DMS153 (cell line): ENCODE results near the gene KIF1C.
"Not testable (repeated sequence)": the region's sequence is repeated elsewhere in the genome, so short reads cannot be mapped to it uniquely, and the experiment has no call there.

Source experiments
- DNase-seq: peaks from one replicate; lab custom pipeline; 2025; lab: John Stamatoyannopoulos, UW

Gene KIF1C

DNA sequence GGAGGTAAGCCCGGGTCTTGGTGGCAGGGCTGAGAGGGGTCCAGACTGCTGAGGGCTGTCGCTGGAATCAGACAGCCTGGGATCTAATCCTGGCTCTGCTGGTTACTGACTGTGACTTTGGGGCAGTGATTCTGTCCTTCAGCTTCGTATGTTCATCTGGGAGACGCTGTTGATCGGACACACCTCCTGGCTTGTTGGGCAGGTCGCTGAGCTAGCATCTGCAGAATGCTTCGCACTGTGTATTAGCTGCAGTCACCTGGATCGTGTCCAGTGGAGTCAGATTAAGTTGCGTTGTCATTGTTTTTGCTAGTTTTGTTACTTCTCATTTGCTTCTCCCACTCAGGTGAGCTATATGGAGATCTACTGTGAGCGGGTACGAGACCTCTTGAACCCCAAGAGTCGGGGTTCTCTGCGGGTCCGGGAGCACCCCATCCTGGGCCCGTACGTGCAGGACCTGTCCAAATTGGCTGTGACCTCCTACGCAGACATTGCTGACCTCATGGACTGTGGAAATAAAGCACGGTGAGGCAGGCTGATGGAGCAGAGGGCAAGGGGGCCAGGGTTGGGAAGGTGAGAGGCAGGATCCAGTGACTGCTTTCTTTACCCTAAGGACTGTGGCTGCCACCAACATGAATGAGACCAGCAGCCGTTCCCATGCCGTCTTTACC is 4.5 kb downstream of the KIF1C start:
- DNase-seq = no peak

DNA sequence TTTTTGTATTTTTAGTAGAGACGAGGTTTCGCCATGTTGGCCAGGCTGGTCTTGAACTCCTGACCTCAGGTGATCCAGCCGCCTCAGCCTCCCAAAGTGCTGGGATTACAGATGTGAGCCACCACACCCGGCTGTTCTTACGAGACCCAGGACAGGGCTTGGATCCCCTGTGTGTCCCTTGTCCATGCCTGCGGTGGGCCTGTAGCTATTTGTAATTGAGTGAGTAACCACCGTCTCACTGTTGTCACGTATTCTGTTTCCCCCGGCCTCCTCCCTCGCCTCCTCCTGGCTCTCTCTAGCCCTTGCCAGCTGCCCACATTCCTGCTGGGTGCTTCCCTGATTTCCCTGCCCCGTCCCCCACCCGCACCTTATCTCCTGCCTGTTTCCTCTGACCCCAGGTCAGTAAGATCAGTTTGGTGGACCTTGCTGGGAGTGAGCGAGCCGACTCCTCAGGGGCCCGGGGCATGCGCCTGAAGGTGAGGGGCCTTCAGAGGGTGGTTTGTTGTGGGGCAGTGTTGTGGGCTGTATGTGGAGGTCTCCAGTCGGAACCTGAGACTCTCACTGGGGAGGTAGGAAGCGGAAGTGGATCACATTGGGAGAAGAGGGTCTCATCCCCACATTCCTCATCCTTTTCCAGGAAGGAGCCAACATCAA is 5.6 kb downstream of the KIF1C start:
- no peak for DNase-seq

DNA sequence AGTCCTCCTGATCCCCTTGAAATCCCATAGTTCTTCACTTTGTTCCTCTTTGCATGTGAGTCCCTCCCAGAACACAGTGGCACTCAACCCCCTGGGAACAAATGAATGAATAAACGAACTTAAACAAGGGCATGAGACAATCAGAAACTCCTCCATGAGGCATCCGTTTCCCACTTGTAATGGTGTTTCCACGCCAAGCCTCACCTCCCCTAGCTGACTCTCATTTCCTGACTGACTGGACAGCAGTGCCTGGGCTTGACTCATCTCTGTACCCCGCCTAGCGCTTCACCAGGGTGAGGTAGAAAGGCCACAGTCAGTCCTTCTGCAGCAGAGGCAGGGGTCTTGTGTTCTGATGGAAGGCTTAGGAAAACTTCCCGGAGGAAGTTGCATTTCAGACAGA is 14.2 kb downstream of the KIF1C start:
- DNase-seq = no peak

DNA sequence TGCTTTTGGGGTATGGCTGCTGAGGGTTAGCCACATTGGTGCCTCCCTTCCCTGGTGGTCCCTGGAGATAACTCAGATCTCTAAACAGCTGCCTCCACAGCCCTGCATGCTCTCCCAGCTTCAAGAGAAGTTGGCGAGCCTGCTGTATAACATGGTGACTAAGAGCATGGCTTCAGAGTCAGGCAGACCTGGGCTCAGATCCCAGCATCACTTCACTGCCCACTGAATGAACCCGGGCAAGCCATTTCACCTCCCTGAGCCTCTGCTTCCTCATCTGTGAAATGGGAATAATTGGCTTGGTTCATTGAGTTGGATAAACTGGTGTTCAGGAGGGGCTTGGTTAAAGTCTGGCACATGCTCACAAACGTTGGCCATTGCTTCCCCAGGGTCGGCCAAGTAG is 16.6 kb downstream of the KIF1C start:
- no peak for DNase-seq

DNA sequence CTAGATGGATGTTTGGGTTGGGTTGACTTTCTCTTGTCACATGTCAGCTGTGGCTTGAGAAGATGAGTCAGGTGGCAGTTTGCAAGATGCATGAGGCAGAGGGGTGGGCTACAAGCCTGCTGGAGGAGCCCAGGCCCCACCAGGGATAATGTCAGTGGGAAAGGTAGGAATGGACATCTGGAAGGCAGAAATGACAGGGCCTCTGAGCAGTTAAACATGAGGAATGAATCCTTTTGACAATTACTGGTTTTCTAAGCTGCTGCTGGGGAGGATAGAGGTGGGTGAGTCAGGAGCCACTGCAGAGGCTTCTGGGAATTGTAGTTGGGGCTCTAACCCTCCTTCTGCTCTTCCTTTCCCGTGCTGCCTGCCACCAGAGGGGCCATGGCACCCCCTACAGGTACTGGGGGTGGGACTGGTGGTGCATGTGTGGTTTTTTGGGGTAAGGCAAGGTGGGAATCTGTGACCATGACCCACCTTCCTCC is 21.8 kb downstream of the KIF1C start:
- DNase-seq = no peak

DNA sequence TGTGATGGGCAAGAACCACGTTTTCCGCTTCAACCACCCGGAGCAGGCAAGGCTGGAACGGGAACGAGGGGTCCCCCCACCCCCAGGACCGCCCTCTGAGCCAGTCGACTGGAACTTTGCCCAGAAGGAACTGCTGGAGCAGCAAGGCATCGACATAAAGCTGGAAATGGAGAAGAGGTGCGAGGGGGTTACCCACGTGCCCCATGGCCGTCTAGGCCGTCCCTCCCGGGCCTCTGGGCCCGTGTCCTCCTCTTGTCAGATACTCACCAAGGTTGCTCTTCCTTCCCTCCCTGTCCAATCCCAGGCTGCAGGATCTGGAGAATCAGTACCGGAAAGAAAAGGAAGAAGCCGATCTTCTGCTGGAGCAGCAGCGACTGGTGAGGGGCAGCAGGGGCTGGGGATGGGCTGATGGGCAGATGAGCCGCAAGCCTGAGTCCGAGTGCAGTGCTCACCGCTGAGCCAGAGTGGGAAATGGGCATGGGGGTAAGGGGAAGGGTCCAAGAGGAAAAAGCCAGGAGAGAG is 22.8 kb downstream of the KIF1C start:
- no peak for DNase-seq

DNA sequence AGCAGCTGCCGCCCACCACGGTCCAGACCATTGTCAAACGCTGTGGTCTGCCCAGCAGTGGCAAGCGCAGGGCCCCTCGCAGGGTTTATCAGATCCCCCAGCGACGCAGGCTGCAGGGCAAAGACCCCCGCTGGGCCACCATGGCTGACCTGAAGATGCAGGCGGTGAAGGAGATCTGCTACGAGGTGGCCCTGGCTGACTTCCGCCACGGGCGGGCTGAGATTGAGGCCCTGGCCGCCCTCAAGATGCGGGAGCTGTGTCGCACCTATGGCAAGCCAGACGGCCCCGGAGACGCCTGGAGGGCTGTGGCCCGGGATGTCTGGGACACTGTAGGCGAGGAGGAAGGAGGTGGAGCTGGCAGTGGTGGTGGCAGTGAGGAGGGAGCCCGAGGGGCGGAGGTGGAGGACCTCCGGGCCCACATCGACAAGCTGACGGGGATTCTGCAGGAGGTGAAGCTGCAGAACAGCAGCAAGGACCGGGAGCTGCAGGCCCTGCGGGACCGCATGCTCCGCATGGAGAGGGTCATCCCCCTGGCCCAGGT is 24.5 kb downstream of the KIF1C start:
- DNase-seq = no peak

DNA sequence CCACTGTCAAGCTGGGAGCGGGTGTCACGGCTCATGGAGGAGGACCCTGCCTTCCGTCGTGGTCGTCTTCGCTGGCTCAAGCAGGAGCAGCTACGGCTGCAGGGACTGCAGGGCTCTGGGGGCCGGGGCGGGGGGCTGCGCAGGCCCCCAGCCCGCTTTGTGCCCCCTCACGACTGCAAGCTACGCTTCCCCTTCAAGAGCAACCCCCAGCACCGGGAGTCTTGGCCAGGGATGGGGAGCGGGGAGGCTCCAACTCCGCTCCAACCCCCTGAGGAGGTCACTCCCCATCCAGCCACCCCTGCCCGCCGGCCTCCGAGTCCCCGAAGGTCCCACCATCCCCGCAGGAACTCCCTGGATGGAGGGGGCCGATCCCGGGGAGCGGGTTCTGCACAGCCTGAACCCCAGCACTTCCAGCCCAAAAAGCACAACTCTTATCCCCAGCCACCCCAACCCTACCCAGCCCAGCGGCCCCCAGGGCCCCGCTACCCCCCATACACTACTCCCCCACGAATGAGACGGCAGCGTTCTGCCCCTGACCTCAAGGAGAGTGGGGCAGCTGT is 25.9 kb downstream of the KIF1C start:
- no peak for DNase-seq

DNA sequence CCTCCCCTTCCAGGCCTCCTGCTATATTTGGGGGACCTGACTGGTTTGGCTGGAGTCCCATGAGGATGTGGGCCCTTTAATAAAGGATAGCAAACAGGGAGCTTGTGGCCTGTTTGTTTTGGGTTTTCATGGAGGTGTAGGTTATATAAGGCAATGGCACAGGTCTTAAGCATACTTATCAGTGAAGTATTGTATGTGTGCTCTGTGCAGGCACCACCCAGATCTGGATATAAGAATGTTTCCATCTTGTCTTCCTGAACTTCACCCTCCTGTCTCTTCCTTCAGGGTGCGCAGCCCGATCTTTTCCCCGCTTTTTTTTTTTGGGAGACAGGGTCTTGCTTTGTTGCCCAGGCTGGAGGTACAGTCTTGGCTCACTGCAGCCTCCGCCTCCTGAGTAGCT is 26.9 kb downstream of the KIF1C start:
- no peak for DNase-seq

DNA sequence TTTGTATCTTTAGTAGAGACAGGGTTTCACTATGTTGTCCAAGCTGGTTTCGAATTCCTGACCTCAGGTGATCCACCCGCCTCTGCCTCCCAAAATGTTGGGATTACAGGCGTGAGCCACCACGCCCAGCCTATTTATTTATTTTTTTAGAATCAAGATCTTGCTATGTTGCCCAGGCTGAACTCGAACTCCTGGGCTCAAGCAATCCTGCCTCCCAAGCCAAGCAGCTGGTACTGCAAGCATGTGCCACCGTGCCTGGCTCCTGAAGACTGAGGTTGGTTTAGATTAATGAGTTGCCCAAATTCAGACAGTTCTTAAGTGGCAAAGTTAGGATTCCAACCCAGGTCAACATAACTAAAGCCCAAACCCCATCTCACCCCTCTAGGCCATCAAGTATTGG is 29.5 kb downstream of the KIF1C start:
- no peak for DNase-seq

DNA sequence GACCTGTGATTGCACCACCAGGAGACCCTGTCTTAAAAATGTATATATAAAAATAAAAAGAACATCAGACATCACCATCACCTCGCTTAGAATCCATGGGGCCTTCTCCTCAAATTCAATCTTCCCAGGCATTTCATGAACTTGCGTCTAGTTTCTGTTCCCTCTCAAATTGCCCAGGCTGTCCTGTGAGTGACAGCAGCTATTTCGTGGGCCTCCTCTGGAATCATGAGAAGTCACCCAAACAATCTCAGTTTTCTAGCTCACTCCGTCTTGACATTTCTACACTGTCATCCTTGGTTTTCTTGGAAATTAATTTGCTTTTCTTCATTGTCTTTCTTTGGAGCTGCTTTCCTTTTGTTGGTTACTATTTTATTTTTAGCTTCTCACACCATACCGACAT is 30.2 kb downstream of the KIF1C start:
- no peak for DNase-seq

DNA sequence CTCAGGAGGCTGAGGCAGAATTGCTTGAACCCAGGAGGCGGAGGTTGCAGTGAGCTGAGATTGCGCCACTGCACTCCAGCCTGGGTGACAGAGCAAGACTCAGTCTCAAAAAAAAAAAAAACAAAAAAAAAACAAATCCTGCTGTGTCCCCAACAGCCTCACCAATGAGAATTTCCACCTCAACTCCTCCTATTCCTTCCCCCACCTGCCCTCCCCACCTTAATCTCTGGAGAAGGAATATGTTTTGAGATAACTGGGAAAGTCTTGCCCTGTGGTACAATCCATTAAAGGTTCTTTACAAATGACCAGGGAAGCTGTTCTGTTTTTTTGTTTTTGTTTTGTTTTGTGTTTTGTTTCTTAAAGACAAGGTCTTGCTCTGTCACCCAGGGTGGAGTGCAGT is 32.4 kb downstream of the KIF1C start:
- DNase-seq = not testable (repeated sequence)

DNA sequence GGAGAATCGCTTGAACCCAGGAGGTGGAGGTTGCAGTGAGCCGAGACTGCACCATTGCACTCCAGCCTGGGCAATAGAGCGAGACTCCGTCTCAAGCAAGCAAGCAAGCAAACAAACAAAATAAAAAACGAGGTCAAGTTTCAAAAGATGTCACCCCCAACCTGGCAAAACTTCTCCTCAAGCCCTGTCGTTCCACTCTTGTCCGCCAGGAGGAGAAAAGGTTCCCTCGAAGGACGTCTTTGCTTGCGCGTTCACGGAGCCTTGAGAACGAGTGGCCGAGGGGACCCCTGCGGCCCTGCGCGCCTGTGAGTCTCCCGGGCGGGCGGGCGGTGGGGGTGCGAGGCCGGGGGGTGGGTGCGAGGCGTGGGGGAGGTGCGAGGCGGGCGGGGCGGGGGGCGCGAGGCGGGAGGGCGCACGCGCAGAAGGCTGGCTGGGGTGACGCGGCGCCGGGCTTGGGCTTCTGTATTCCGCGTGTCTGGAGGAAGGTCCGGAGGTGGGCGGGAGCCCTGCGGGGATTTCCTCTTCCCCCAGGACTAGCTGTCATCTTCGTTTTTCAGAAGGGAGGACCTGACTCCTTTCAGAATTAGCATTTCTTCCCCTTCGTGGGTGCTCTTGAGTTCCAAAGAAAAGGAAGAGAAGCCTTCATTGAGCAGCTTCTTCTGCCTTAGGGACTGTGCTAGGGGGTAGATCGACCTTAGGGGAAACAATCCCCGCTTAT is 33.8 kb downstream of the KIF1C start:
- no peak for DNase-seq

DNA sequence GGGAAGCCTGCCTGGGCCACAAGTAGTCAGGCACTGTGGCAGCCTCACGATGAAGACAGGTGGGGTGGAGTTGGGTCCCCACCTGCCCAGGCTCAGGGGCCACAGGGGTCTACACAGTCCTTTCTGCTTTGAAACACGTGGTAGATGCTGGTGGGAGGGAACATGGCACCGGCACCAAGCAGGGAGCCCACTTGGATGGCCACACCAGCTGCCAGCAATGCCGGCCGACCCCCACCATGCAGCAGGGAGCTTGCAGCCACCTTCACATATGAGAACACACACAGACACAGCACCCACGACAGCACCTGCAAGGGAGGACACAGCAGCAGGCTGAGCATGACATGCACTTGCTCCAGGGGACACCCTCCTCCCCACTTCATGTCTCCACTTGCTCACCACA is 35.1 kb downstream of the KIF1C start:
- DNase-seq = no peak

DNA sequence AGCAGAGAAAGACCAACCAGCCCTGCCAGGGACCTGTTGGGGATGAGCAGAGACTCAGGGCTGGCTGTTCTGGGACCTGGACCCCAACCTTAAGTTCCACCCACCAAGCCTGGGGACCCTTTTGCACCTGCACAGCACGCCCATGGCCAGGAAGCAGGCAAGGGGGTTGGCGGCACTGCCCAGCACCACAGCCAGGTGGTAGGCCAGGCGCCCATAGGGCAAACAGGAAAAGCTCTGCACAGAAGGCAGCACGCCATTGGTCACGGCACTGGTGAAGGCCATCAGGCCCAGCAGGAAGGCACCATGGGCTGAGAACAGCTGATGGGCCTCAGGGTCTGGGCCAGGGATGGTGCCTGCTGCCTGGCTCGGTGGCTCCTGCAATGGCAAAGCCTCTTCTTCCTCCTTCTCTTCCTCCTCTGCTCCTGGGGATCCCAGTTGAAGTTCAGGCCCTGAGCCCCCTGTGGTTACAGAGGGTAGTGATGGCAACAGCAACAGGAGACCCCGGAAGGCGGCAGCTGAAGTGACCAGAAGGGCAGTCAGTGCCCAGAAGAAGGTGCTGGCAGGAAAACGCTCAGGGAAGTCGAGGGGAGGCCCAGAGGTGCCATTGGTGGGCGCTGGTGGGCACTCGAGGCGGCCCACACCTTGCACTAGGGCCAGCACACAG is 35.7 kb downstream of the KIF1C start:
- no peak for DNase-seq

DNA sequence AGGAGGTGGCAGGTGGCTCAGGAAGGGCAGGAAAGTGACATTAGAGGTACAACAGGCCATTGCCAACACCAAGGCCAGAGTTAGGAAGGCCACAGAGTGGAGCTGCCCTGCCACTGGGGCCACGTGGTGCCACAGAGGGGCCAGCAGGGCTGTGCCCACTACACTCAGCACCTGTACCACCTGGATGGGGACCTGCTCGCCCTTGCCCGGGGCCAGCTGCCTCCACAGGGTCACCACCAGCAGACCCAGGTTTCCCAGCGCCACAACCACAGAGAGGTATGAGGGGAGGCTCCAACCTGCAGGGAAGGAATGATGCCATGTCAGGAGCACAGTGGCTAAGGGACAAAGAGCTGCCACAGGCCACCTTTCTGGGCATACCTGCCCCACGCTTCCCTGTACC is 36.3 kb downstream of the KIF1C start:
- no peak for DNase-seq

DNA sequence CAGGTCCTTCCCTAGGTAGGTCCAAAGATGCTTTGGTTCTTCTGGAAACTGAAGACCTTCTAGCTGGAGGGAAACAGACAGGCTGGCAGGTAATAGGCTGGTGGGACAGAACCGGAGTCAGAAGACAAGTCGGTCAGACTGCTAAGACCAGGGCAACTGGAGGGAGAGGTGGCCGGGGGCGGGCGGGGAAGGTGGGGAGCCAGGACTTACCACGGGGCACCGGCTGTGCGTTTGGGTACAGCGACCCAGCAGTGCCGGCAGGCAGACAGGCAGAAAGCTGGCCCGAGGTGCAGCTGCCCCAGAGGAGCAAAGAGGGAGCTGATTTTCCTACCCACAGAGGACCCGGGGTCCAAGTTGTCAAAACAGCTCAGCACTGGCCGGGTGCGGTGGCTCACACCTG is 36.9 kb downstream of the KIF1C start:
- DNase-seq = no peak

DNA sequence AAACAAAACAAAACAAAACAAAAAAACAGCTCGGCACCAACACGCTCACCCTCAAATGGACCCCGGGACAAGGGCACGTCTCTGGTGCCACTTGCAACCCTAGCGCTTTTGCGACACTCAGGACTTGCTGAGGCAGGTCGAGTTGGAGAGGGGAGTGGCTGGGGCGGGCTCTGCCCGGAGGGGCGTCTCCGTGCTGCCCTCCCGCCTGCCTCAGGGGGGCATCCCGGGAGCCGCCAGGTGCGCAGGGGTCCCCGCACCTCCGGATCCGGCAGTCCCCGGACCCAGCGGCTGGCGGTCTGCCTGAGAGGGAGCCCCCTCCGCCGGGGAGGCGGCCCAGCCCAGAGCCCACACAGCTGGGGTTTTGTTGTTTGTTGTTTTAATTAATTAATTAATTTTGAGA is 37.6 kb downstream of the KIF1C start, which contains the start of gene SLC52A1:
Gene SLC52A1 (minus strand): TSS at position 112 of the 400 bp plus-strand sequence. CDS start 820 bp downstream, outside the sequence.
- DNase-seq = no peak

DNA sequence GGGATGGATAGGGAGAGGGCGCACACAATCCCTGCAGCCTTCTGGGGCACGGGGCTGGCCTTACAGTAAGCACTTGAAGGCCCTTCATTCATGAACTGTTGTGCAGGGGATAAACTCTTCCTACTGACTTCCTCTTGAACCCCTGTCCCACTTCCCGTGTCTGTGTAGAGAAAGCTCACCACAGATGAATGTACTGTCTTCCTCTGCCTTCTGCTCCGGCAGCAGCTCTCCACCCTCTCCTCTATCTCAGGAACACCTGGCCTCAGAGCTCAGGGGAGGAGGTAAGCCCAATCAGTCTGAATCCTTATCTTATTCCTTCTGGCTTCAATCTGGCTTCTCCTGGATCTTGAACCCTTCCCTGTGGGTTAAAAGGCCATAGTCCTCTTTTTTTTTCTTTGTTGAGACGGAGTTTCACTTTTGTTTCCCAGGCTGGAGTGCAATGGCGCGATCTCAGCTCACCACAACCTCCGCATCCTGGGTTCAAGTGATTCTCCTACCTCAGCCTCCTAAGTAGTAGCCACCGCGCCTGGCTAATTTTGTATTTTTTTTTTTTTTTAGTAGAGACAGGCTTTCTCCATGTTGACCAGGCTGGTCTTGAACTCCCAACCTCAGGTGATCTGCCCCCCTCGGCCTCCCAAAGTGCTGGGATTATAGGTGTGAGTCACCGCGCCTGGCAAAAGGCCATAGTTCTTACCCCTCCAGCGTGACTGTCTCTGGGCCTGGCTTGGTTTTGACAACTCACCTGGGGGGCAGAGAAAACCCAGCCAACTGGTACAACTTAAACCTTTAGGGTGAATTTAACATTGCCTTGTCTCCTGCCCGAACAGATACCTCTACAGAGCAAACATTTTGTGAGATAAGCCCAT is 44.6 kb downstream of the KIF1C start:
- DNase-seq = no peak

DNA sequence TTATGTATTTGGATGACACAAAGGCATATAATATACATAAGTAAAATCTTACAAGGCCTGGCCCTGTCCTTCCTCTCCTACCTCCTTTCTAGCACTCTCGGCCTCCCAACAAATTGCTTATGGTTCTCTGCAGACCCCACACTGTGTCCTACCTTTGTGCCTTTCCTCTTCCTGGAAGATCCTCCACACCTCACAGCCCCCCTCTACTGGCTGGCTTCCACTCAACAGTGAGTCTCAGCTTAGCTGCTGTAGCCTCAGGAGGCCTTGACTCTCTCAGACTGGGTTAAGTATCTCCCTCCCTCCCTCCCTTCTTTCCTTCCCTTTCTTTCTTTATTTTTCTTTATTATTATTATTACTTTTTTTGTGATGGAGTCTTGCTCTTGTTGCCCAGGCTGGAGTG is 45.8 kb downstream of the KIF1C start:
- no peak for DNase-seq

DNA sequence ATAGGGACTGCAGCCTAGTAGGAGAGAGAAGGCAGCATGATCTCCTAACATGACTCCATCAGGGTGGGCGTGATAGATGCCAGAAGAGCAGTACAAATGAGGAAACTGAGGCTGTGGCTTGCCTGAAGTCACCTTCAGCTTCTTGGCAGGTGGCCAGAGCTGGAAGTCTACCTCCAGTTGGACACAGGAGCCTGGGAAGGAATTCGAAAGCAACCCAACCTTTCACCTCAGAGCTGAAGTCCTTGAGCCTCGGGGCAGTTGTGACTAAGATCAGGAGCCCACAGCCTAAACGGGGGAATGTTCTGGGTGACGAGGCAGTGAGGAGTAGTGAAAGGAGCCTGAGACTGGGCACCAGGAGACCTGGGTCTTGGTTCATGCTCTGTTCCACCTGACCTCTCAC is 46.9 kb downstream of the KIF1C start:
- DNase-seq = no peak
